NCI-H128 (cell line): ENCODE measurements around the gene SH2D1A.
"Not testable (repeated sequence)": the region's sequence is repeated elsewhere in the genome, so short reads cannot be mapped to it uniquely, and the experiment has no call there.

Experiments used
- DNase-seq: peaks from one replicate; lab custom pipeline; 2025; ENCODE audit not compliant: unreplicated experiment; lab: John Stamatoyannopoulos, UW

The SH2D1A gene

GRCh38 chrX:124346117-124346876 is at the start of gene SH2D1A:
TSS of gene SH2D1A (plus strand) at chrX:124346563. CDS start at chrX:124346643, 80 bp downstream.
- no peak for DNase-seq

GRCh38 chrX:124299323-124299722 is 47.0 kb upstream of the SH2D1A start:
- DNase-seq, result not testable (repeated sequence)

GRCh38 chrX:124300405-124300804 is 46.0 kb upstream of the SH2D1A start:
- no peak for DNase-seq

- no peak for DNase-seq
Measured at GRCh38 chrX:124307253-124307907, 39.0 kb upstream of the SH2D1A start.

GRCh38 chrX:124325732-124326131 is 20.6 kb upstream of the SH2D1A start:
- DNase-seq, result no peak

GRCh38 chrX:124328765-124329164 is 17.6 kb upstream of the SH2D1A start:
- no peak for DNase-seq

GRCh38 chrX:124332481-124333424 is 13.6 kb upstream of the SH2D1A start, which contains the start of gene TEX13D:
TSS of gene TEX13D (plus strand) at chrX:124332660. CDS start at chrX:124332918, 258 bp downstream.
- DNase-seq, result no peak

GRCh38 chrX:124333862-124334261 is 12.5 kb upstream of the SH2D1A start:
- no peak for DNase-seq

- DNase-seq, result not testable (repeated sequence)
Measured at GRCh38 chrX:124334555-124334954, 11.8 kb upstream of the SH2D1A start.

GRCh38 chrX:124335598-124335997 is 10.8 kb upstream of the SH2D1A start:
- no peak for DNase-seq

GRCh38 chrX:124337916-124338315 is 8.4 kb upstream of the SH2D1A start:
- DNase-seq, result no peak

GRCh38 chrX:124338733-124339514 is 7.4 kb upstream of the SH2D1A start:
- DNase-seq, result no peak

GRCh38 chrX:124341396-124342132 is 4.8 kb upstream of the SH2D1A start:
- no peak for DNase-seq

GRCh38 chrX:124342174-124342867 is 4.0 kb upstream of the SH2D1A start:
- DNase-seq, result no peak

GRCh38 chrX:124343016-124343415 is 3.3 kb upstream of the SH2D1A start:
- DNase-seq, result no peak

- no peak for DNase-seq
Measured at GRCh38 chrX:124344246-124344645, 2.1 kb upstream of the SH2D1A start.

GRCh38 chrX:124346877-124347241 is 496 bp downstream of the SH2D1A start:
- no peak for DNase-seq

GRCh38 chrX:124347242-124347641 is 879 bp downstream of the SH2D1A start:
- DNase-seq, result no peak

GRCh38 chrX:124348182-124348581 is 1.8 kb downstream of the SH2D1A start:
- DNase-seq, result no peak
